BLaER1 treated with 17β-estradiol and CSF1 and Interleukin-3, amounts not matched to agents 10 nM and 100 nM (cell line): ENCODE measurements around the gene SNRNP25.
"Not testable (repeated sequence)": the region's sequence is repeated elsewhere in the genome, so short reads cannot be mapped to it uniquely, and the experiment has no call there.

ENCODE experiments used
- H3K27ac ChIP-seq, 11 experiments: shearing (Covaris generic); formaldehyde crosslinking; 2 replicates each; pipeline ENCODE4 v1.8.1; 2022
- H3K27me3 ChIP-seq, 11 experiments: shearing (Covaris generic); formaldehyde crosslinking; 2 replicates each; pipeline ENCODE4 v1.8.1; 2022
- H3K36me3 ChIP-seq, 11 experiments: shearing (Covaris generic); formaldehyde crosslinking; 2 replicates each; pipeline ENCODE4 v1.8.1; 2022
- H3K4me1 ChIP-seq, 10 experiments: shearing (Covaris generic); formaldehyde crosslinking; 2 replicates each; pipeline ENCODE4 v1.8.1; 2022
- H3K4me2 ChIP-seq, 11 experiments: shearing (Covaris generic); formaldehyde crosslinking; 2 replicates each; pipeline ENCODE4 v1.8.1; 2022
- H3K4me3 ChIP-seq, 10 experiments: shearing (Covaris generic); formaldehyde crosslinking; 2 replicates each; pipeline ENCODE4 v1.8.1; 2022
- H3K9ac ChIP-seq, 11 experiments: shearing (Covaris generic); formaldehyde crosslinking; 2 replicates each; pipeline ENCODE4 v1.8.1; 2022
- H3K9me3 ChIP-seq, 11 experiments: shearing (Covaris generic); formaldehyde crosslinking; replicated peaks in 1 of 11; 2 replicates each; pipeline ENCODE4 v1.8.1; 2022
- H4K20me1 ChIP-seq, 11 experiments: shearing (Covaris generic); formaldehyde crosslinking; 2 replicates each; pipeline ENCODE4 v1.8.1; 2022
- Cebpa-rat ChIP-seq, 11 experiments: shearing (Covaris generic); IDR thresholded peaks; 2 replicates each; pipeline ENCODE4 v1.8.1; 2022

The SNRNP25 gene

GRCh38 chr16:33877-34647, 19.6 kb upstream of the SNRNP25 start:
- H4K20me1 ChIP-seq: peaks cover 0 to 42% (median 19%) of the 10 kb centered on the region in 11 experiments; a peak in 14 of 22 replicates
- H3K27ac ChIP-seq: peak overlapping the region in 8 of 11 experiments; percentile 60 to 73 (median 69); a peak in 16 of 22 replicates
- no peaks in the 10 kb centered on the region for H3K9me3 ChIP-seq
- no peaks in the 10 kb centered on the region for H3K27me3 ChIP-seq
- peak overlapping the region in 5 of 10 experiments; percentile 20 to 58 (median 35); a peak in 6 of 20 replicates for H3K4me3 ChIP-seq
- peaks cover 42 to 78% (median 69%) of the 10 kb centered on the region in 10 experiments for H3K4me1 ChIP-seq
- H3K4me2 ChIP-seq: peak overlapping the region; percentile 79 to 94 (median 91)
- no peak for TF ChIP-seq Cebpa-rat (IDR thresholded peaks at IDR 0.05)
- peak overlapping the region in 9 of 11 experiments; percentile 43 to 68 (median 61); a peak in 14 of 22 replicates for H3K9ac ChIP-seq
- peaks cover 0 to 36% (median 7%) of the 10 kb centered on the region in 11 experiments; a peak in 8 of 22 replicates for H3K36me3 ChIP-seq

GRCh38 chr16:34648-34987, 19.0 kb upstream of the SNRNP25 start:
- peaks cover 47 to 83% (median 74%) of the 10 kb centered on the region in 10 experiments for H3K4me1 ChIP-seq
- H3K9ac ChIP-seq: peak overlapping the region in 9 of 11 experiments; percentile 43 to 68 (median 61); a peak in 17 of 22 replicates
- H3K4me2 ChIP-seq: peak overlapping the region; percentile 79 to 94 (median 91)
- H3K4me3 ChIP-seq: peak overlapping the region in 6 of 10 experiments; percentile 16 to 58 (median 32); a peak in 10 of 20 replicates
- no peaks in the 10 kb centered on the region for H3K27me3 ChIP-seq
- no peaks in the 10 kb centered on the region for H3K9me3 ChIP-seq
- TF ChIP-seq Cebpa-rat (IDR thresholded peaks at IDR 0.05): no peak
- H3K27ac ChIP-seq: peak overlapping the region in 9 of 11 experiments; percentile 57 to 73 (median 68); a peak in 18 of 22 replicates
- peaks cover 0 to 48% (median 24%) of the 10 kb centered on the region in 11 experiments; a peak in 14 of 22 replicates for H4K20me1 ChIP-seq
- H3K36me3 ChIP-seq: peaks cover 0 to 41% (median 8%) of the 10 kb centered on the region in 11 experiments; a peak in 9 of 22 replicates

- Histone ChIP-seq H3K9ac (peak overlapping the region in 10 of 11 experiments; percentile 7 to 68 (median 60); a peak in 17 of 22 replicates), H3K4me1 (peaks cover 53 to 84% (median 76%) of the 10 kb centered on the region in 10 experiments), H3K4me3 (peak overlapping the region in 6 of 10 experiments; percentile 16 to 58 (median 32); a peak in 9 of 20 replicates), H3K27me3 (no peaks in the 10 kb centered on the region), H3K27ac (peak overlapping the region; percentile 42 to 73 (median 63); a peak in 21 of 22 replicates), H3K4me2 (peak overlapping the region; percentile 79 to 94 (median 91)), H4K20me1 (peaks cover 0 to 53% (median 26%) of the 10 kb centered on the region in 11 experiments; a peak in 14 of 22 replicates), H3K9me3 (no peaks in the 10 kb centered on the region), H3K36me3 (peaks cover 0 to 46% (median 13%) of the 10 kb centered on the region in 11 experiments; a peak in 12 of 22 replicates)
- peak in 1 of 11 experiments; percentile 34; a peak in 1 of 22 replicates for TF ChIP-seq Cebpa-rat (IDR thresholded peaks at IDR 0.05)
Observed at GRCh38 chr16:35011-35677, 18.5 kb upstream of the SNRNP25 start.

- Histone ChIP-seq H4K20me1 (peaks cover 0 to 53% (median 26%) of the 10 kb centered on the region in 11 experiments; a peak in 14 of 22 replicates), H3K9me3 (no peaks in the 10 kb centered on the region), H3K4me3 (no peak overlapping the region), H3K27me3 (no peaks in the 10 kb centered on the region), H3K36me3 (peaks cover 0 to 51% (median 19%) of the 10 kb centered on the region in 11 experiments; a peak in 13 of 22 replicates), H3K4me2 (peak overlapping the region; percentile 79 to 94 (median 91)), H3K9ac (peak overlapping the region in 10 of 11 experiments; percentile 7 to 63 (median 58); a peak in 14 of 22 replicates), H3K4me1 (peaks cover 53 to 81% (median 77%) of the 10 kb centered on the region in 10 experiments), H3K27ac (peak overlapping the region in 10 of 11 experiments; percentile 54 to 73 (median 66); a peak in 19 of 22 replicates)
- no peak for TF ChIP-seq Cebpa-rat (IDR thresholded peaks at IDR 0.05)
Observed at GRCh38 chr16:35678-36305, 17.8 kb upstream of the SNRNP25 start.

GRCh38 chr16:36336-36984, 17.2 kb upstream of the SNRNP25 start:
- H3K36me3 ChIP-seq: peaks cover 0 to 58% (median 25%) of the 10 kb centered on the region in 11 experiments; a peak in 18 of 22 replicates

GRCh38 chr16:37511-37910, 16.1 kb upstream of the SNRNP25 start:
- Histone ChIP-seq H4K20me1 (peaks cover 0 to 66% (median 26%) of the 10 kb centered on the region in 11 experiments; a peak in 14 of 22 replicates), H3K9me3 (peaks cover 0 to 9% (median 0%) of the 10 kb centered on the region in 11 experiments; a peak in 3 of 22 replicates), H3K4me3 (no peak overlapping the region), H3K4me1 (peaks cover 55 to 84% (median 76%) of the 10 kb centered on the region in 10 experiments), H3K27me3 (no peaks in the 10 kb centered on the region), H3K4me2 (peak overlapping the region in 10 of 11 experiments; percentile 11 to 94 (median 82); a peak in 18 of 22 replicates), H3K36me3 (peaks cover 5 to 68% (median 36%) of the 10 kb centered on the region in 11 experiments; a peak in 21 of 22 replicates), H3K9ac (peak overlapping the region in 3 of 11 experiments; percentile 17 to 36 (median 26); a peak in 3 of 22 replicates), H3K27ac (peak overlapping the region in 8 of 11 experiments; percentile 3 to 66 (median 46); a peak in 15 of 22 replicates)
- TF ChIP-seq Cebpa-rat (IDR thresholded peaks at IDR 0.05): no peak

More at GRCh38 chr16:36336-36984, 17.2 kb upstream of the SNRNP25 start:
- Histone ChIP-seq H3K27me3 (no peaks in the 10 kb centered on the region), H3K4me3 (no peak overlapping the region), H4K20me1 (peaks cover 0 to 56% (median 26%) of the 10 kb centered on the region in 11 experiments; a peak in 14 of 22 replicates), H3K27ac (peak overlapping the region in 3 of 11 experiments; percentile 41 to 72 (median 72); a peak in 6 of 22 replicates), H3K4me1 (peaks cover 53 to 79% (median 75%) of the 10 kb centered on the region in 10 experiments), H3K9me3 (no peaks in the 10 kb centered on the region), H3K9ac (no peak overlapping the region), H3K4me2 (peak overlapping the region in 8 of 11 experiments; percentile 11 to 94 (median 90); a peak in 11 of 22 replicates)
- no peak for TF ChIP-seq Cebpa-rat (IDR thresholded peaks at IDR 0.05)

GRCh38 chr16:38206-38605, 15.4 kb upstream of the SNRNP25 start:
- peaks cover 0 to 11% (median 0%) of the 10 kb centered on the region in 11 experiments; a peak in 3 of 22 replicates for H3K9me3 ChIP-seq
- peaks cover 10 to 75% (median 43%) of the 10 kb centered on the region in 11 experiments for H3K36me3 ChIP-seq
- H3K4me2 ChIP-seq: peak overlapping the region in 10 of 11 experiments; percentile 64 to 94 (median 82); a peak in 19 of 22 replicates
- H3K4me3 ChIP-seq, H3K27me3 ChIP-seq: not testable (repeated sequence)
- H3K9ac ChIP-seq: peak overlapping the region in 3 of 11 experiments; percentile 8 to 63 (median 61); a peak in 5 of 22 replicates
- peaks cover 61 to 90% (median 82%) of the 10 kb centered on the region in 10 experiments for H3K4me1 ChIP-seq
- peaks cover 0 to 73% (median 26%) of the 10 kb centered on the region in 11 experiments; a peak in 15 of 22 replicates for H4K20me1 ChIP-seq
- peak overlapping the region in 8 of 11 experiments; percentile 19 to 66 (median 56); a peak in 13 of 22 replicates for H3K27ac ChIP-seq
